Prostate gland (tissue), 2 donors: Measurements from ENCODE around the gene DENND2A. TPM values are rescaled to one million over a fixed set of nuclear protein-coding genes. Genes with fewer than 3 reads are reported as not detected.

Experiments used
- DNase-seq: peaks from one replicate; pipeline ENCODE4 v3.0.0-alpha.2; 2019; ENCODE audit warnings: low spot score
- H3K27ac ChIP-seq, 2 donors: fragments of 200-600 bp; sonication (generic); 2 replicates each; pipeline ENCODE4 v1.5.1; 2017 to 2019
- H3K27me3 ChIP-seq: fragments of 200-600 bp; sonication (generic); replicated peaks from 2 replicates; pipeline ENCODE4 v1.5.1; 2019; ENCODE audit not compliant: insufficient read depth
- H3K36me3 ChIP-seq, 2 donors: fragments of 200-600 bp; sonication (generic); 1 replicate in 1 of 2; 2 replicates in 1 of 2; pipeline versions ENCODE4 v1.5.1 to v1.8.1; 2017 to 2019
- H3K4me1 ChIP-seq: fragments of 200-600 bp; sonication (generic); replicated peaks from 2 replicates; pipeline ENCODE4 v1.5.1; 2019
- H3K4me3 ChIP-seq, 2 donors: fragments of 200-600 bp; sonication (generic); 2 replicates each; pipeline ENCODE4 v1.5.1; 2017 to 2019
- H3K9me3 ChIP-seq: fragments of 200-600 bp; sonication (generic); 2 replicates; pipeline ENCODE4 v1.5.1; 2017
- POLR2A ChIP-seq: fragments of 450-650 bp; IDR thresholded peaks from one replicate; pipeline ENCODE4 v1.6.1; 2016; ENCODE audit warnings: antibody characterized with exemption, mild to moderate bottlenecking
- POLR2AphosphoS5 ChIP-seq: sonication (generic); formaldehyde crosslinking; IDR thresholded peaks from one replicate; pipeline ENCODE4 v1.6.1; 2017; ENCODE audit warnings: antibody characterized with exemption
- WGBS: methylation state at CpG from one replicate; pipeline ENCODE4 v1.1.5; 2018; 5-methylcytosine and 5-hydroxymethylcytosine counted together
- intact Hi-C: fragments of 100-400 bp; cut with DNase I; formaldehyde crosslinking; loops from one replicate; pipeline ENCODE4 v1.14.2; 2022
- total RNA-seq, 2 donors: library from RNA; depleted of rRNA; stranded (reverse); fragments of >200 nt; gene quantifications; one replicate each; pipeline ENCODE4 v1.1.0, GENCODE V29; 2016
- TF ChIP-seq, protein P1 (sequence below), 4 experiments: fragments of 200-600 bp in 2 of 4; fragments of 450-650 bp in 2 of 4; sonication (generic) in 2 of 4; IDR thresholded peaks; 1 replicate in 3 of 4; 2 replicates in 1 of 4; pipeline ENCODE4 v1.5.1; 2016 to 2019; ENCODE audit warnings: antibody characterized with exemption in 4 of 4, mild to moderate bottlenecking in 2 of 4, moderate library complexity in 2 of 4

The DENND2A gene
- total RNA-seq, 2 donors from 2014 or later = 4.0 to 9.2 TPM

DNA sequence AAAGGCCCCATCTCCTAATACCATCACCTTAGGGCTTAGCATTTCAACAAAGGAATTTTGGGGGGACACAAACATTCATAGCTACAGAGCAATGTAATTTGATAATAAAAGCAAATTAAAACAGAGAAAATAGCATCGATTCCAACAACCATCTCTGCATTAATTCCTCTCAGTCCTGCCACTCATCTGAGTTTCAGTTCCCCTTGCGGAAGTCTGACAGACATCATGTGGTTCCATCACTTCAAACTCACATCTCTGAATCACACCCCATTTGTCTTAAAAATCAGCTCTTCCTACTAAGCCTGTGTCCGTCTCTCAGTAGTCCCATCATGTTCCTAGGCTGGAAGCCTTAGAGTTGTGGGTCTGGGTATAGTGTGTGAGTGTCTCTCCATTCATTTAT lies 35.7 kb upstream of the DENND2A start:
- TF ChIP-seq POLR2AphosphoS5 = no peak
- TF ChIP-seq, protein P1, sequence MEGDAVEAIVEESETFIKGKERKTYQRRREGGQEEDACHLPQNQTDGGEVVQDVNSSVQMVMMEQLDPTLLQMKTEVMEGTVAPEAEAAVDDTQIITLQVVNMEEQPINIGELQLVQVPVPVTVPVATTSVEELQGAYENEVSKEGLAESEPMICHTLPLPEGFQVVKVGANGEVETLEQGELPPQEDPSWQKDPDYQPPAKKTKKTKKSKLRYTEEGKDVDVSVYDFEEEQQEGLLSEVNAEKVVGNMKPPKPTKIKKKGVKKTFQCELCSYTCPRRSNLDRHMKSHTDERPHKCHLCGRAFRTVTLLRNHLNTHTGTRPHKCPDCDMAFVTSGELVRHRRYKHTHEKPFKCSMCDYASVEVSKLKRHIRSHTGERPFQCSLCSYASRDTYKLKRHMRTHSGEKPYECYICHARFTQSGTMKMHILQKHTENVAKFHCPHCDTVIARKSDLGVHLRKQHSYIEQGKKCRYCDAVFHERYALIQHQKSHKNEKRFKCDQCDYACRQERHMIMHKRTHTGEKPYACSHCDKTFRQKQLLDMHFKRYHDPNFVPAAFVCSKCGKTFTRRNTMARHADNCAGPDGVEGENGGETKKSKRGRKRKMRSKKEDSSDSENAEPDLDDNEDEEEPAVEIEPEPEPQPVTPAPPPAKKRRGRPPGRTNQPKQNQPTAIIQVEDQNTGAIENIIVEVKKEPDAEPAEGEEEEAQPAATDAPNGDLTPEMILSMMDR (IDR thresholded peaks at IDR 0.05) = no peak
- TF ChIP-seq POLR2A = no peak
- intact Hi-C loops = loop anchor here (10.0 kb wide), 1 partner anchor 338 kb away; the partner anchor contains the start of gene MRPS33

DNA sequence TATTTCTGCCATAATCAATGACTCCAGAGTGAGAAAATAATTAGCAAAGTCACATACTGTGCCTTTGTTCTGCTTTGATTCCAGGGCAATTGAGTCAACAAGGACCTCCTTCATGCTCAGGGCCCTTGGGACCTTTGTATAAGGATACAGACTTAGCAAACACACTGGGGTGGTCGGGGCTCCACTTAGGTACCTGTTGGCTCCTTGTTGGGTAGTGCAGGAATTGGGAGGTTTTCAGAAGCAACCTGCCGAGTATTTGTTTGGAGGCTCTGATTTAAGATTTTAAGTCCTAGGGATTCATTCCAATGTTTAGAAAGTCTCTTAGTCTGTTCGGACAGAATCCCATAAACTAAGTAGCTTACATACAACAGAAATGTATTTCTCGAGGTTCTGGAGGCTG lies 35.1 kb upstream of the DENND2A start:
- H3K4me3 ChIP-seq = no peak overlapping the region
- intact Hi-C loops = loop anchor here (10.0 kb wide), 1 partner anchor 339 kb away; the partner anchor contains the start of gene MRPS33
- TF ChIP-seq POLR2AphosphoS5 (no peak), POLR2A (no peak)
- TF ChIP-seq, protein P1 (IDR thresholded peaks at IDR 0.05) = no peak
- no peak overlapping the region for H3K27ac ChIP-seq
- H3K9me3 ChIP-seq = no peaks in the 10 kb centered on the region
- DNase-seq = no peak
- no peaks in the 10 kb centered on the region for H3K27me3 ChIP-seq
- no peaks in the 10 kb centered on the region for H3K36me3 ChIP-seq
- 64% methylated on average over 4 of the region's 4 CpGs for WGBS
- H3K4me1 ChIP-seq = peaks cover 3% of the 10 kb centered on the region

More for the DNA sequence above, 35.7 kb upstream of the DENND2A start:
- Histone ChIP-seq H3K36me3 (no peaks in the 10 kb centered on the region), H3K4me3 (no peak overlapping the region), H3K9me3 (no peaks in the 10 kb centered on the region), H3K4me1 (peaks cover 3% of the 10 kb centered on the region), H3K27ac (no peak overlapping the region), H3K27me3 (no peaks in the 10 kb centered on the region)
- no peak for DNase-seq
- 88% methylated on average over 3 of the region's 3 CpGs for WGBS

DNA sequence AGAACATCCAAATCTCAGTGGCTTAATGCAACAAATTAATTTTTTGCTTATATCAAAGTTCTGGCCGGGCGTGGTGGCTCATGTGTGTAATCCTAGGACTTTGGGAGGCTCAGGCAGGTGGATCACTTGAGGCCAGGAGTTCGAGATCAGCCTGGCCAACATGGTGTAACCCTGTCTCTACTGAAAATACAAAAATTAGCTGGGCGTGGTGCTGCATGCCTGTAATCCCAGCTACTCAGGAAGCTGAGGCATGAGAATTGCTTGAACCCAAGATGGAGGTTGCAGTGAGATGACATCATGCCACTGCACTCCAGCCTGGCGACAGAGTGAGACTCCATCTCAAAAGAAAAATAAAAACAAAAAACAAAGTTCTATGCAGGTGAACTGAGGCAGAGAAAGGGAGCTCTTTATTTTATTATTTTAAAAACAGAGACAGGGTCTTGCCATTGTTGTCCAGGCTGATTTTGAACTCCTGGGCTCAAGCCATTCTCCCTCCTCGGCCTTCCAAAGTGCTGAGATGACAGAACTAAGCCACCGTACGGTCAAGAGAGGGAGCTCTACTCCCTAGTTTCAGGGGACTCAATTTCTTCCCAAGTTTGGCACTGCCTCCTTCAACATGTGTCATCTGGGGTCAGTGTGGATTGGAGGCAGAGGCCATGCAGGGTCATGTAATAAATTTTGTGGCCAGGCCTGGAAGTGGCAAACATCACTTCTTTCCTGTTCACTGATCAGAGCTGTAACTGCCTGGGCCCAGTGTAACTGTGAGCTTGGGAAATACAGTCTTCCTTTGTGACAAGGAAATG lies 34.5 kb upstream of the DENND2A start:
- TF ChIP-seq POLR2A = no peak
- TF ChIP-seq, protein P1 (IDR thresholded peaks at IDR 0.05) = peak in 2 of 4 experiments; percentile 31 to 34
- TF ChIP-seq POLR2AphosphoS5 = no peak
- Histone ChIP-seq H3K4me1 (peaks cover 3% of the 10 kb centered on the region), H3K4me3 (no peak overlapping the region), H3K27ac (no peak overlapping the region), H3K9me3 (no peaks in the 10 kb centered on the region), H3K27me3 (no peaks in the 10 kb centered on the region), H3K36me3 (no peaks in the 10 kb centered on the region)
- intact Hi-C loops = loop anchor here (10.0 kb wide), 1 partner anchor 340 kb away; the partner anchor contains the start of gene MRPS33
- DNase-seq = no peak
- WGBS = 64% methylated on average over 8 of the region's 8 CpGs

DNA sequence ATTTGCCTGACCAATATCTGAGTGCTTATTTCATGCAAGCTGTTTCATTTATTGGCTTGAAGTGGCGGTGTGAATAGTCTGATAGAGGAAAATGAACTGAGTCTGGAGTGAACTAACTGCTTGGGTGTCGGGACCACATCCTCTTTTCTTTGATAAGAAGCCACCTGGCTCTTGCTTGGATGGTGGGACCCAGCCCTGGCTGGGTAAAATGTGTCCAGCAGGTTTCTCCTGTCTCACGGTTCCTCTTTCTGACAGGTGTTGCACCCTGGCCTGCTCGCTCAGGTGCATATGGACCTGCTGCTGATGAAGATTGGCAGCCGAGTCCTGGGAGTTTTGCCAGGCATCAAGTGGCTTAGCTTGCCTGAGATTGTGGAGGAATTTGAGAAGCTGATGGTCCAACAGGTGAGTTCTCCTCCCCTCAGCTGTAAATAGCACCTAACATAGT lies 33.8 kb upstream of the DENND2A start:
- Histone ChIP-seq H3K27ac (peak overlapping the region; percentile 86 to 93), H3K4me3 (no peak overlapping the region), H3K4me1 (peaks cover 3% of the 10 kb centered on the region), H3K9me3 (no peaks in the 10 kb centered on the region), H3K27me3 (no peaks in the 10 kb centered on the region), H3K36me3 (no peaks in the 10 kb centered on the region)
- TF ChIP-seq POLR2A (no peak), POLR2AphosphoS5 (no peak)
- TF ChIP-seq, protein P1 (IDR thresholded peaks at IDR 0.05) = no peak
- intact Hi-C loops = loop anchor here (10.0 kb wide), 1 partner anchor 340 kb away; the partner anchor contains the start of gene MRPS33
- DNase-seq = no peak
- 74% methylated on average over 5 of the region's 5 CpGs for WGBS
